Uterus (tissue), 4 donors: ENCODE data around the gene ALDH3B1. TPM values are rescaled to one million over a fixed set of nuclear protein-coding genes. Genes with fewer than 3 reads are reported as not detected.

Source experiments
- DNase-seq, 2 donors: peaks; one replicate each; pipeline ENCODE4 v3.0.0-alpha.2; 2019 to 2020
- H3K27ac ChIP-seq, 2 donors: fragments of 200-600 bp; sonication (generic); 1 replicate in 1 of 2; 2 replicates in 1 of 2; pipeline ENCODE4 v1.5.1; 2016 to 2018
- H3K27me3 ChIP-seq, 2 donors: fragments of 200-600 bp; sonication (generic); one replicate each; pipeline ENCODE4 v1.5.1; 2018 to 2019; ENCODE audit warnings: control low read depth in 1 of 2
- H3K36me3 ChIP-seq, 2 donors: fragments of 200-600 bp; sonication (generic); one replicate each; pipeline ENCODE4 v1.5.1; 2019; ENCODE audit warnings: control low read depth in 1 of 2
- H3K4me1 ChIP-seq, 2 donors: fragments of 200-600 bp; sonication (generic); one replicate each; pipeline ENCODE4 v1.5.1; 2018 to 2019; ENCODE audit warnings: control low read depth in 1 of 2
- H3K4me3 ChIP-seq, 2 donors: fragments of 200-600 bp; sonication (generic); 1 replicate in 1 of 2; 2 replicates in 1 of 2; pipeline ENCODE4 v1.5.1; 2018 to 2019; ENCODE audit warnings: mild to moderate bottlenecking in 1 of 2
- H3K9me3 ChIP-seq, 2 donors: fragments of 200-600 bp; sonication (generic); one replicate each; pipeline ENCODE4 v1.5.1; 2019; ENCODE audit warnings: control low read depth in 1 of 2
- POLR2A ChIP-seq, 2 donors: fragments of 450-650 bp; IDR thresholded peaks; one replicate each; pipeline ENCODE4 v1.6.1; 2016; ENCODE audit warnings: antibody characterized with exemption in 2 of 2, mild to moderate bottlenecking in 1 of 2, moderate library complexity in 1 of 2
- intact Hi-C: fragments of 100-400 bp; cut with DNase I; formaldehyde crosslinking; loops from one replicate; pipeline ENCODE4 v1.15.1; 2023; ENCODE audit warnings: low total_unique reads
- total RNA-seq, 4 donors: library from RNA; depleted of rRNA in 3 of 4; stranded (reverse); fragments of >200 nt in 3 of 4; gene quantifications; one replicate each; pipeline versions ENCODE4 v1.1.0 to v1.2.4, GENCODE V29; 2014 to 2023
- TF ChIP-seq, protein P1 (sequence below), 4 experiments: fragments of 200-600 bp in 2 of 4; fragments of 450-650 bp in 2 of 4; sonication (generic) in 2 of 4; IDR thresholded peaks; one replicate each; pipeline ENCODE4 v1.5.1; 2016 to 2019; ENCODE audit warnings: antibody characterized with exemption in 4 of 4, mild to moderate bottlenecking in 2 of 4, moderate library complexity in 1 of 4
- donor health status: DM: yes; HTN: yes; CAD: no.

ALDH3B1 gene
- total RNA-seq, 4 donors from 2014 or later: 2.3 to 5.7 (median 4.0) TPM

DNA sequence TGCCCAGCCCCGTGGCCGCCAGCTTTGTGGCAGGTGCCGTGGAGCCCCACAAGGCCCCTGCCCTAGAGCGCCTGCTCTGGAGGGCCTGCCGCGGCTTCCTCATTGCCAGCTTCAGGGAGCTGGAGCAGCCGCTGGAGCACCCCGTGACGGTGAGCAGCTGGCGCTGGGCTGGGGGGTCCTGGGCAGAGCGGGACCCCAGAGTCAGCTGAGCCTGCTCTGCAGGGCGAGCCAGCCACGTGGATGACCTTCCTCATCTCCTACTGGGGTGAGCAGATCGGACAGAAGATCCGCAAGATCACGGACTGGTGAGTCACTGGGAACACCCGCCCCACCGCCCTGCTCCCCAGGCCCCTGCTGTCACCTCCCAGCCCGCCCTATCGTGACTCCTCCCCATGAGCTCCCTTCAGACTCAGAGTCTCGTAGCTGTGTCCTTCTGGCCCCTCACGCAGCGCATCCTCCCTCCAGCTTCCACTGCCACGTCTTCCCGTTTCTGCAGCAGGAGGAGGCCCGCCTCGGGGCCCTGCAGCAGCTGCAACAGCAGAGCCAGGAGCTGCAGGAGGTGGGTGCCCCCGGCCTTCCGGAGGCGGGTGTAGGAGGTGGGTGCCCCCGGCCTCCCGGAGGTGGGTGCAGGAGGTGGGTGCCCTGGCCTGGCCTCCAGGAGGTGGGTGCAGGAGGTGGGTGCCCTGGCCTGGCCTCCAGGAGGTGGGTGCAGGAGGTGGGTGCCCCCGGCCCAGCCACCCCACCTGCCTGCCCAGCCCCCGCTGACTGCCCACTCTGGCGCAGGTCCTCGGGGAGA lies 33.4 kb downstream of the ALDH3B1 start:
- Histone ChIP-seq H3K36me3 (no peaks in the 10 kb centered on the region), H3K27me3 (no peaks in the 10 kb centered on the region), H3K27ac (peak overlapping the region; percentile 87 to 91), H3K4me1 (peaks cover 0 to 6% of the 10 kb centered on the region in 2 donors), H3K9me3 (no peaks in the 10 kb centered on the region), H3K4me3 (no peak overlapping the region)
- intact Hi-C loops: no loop called here
- DNase-seq: peak; percentile 62
- TF ChIP-seq POLR2A (IDR thresholded peaks at IDR 0.05): no peak

DNA sequence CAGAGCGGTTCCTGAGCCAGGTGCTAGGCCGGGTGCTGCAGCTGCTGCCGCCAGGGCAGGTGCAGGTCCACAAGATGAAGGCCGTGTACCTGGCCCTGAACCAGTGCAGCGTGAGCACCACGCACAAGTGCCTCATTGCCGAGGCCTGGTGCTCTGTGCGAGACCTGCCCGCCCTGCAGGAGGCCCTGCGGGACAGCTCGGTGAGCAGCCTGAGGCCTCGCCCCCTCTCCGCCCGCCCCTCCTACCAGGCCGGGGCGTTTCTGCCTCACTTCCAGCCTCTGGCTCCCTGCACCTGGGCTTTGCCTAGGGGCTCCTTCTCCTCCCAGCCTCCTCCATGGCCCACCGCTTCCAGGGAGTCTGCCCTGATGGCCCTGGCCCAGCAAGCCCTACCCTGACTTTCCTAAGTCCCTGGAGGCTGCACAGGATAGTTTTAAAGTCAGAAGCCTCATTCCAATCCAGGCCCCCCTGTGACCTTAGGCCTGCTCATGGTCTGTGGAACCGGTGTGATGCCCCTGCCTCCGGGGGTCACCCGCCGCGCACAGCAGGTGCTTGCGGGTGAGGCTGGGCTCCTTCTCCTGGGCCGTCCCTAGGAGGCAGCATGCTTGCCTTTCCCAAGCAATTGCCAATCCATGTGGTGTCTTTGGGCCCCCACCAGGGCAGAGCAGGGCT lies 34.2 kb downstream of the ALDH3B1 start:
- H3K9me3 ChIP-seq: no peaks in the 10 kb centered on the region
- H3K4me1 ChIP-seq: peaks cover 0 to 6% of the 10 kb centered on the region in 2 donors
- no peaks in the 10 kb centered on the region for H3K36me3 ChIP-seq
- TF ChIP-seq, protein P1, sequence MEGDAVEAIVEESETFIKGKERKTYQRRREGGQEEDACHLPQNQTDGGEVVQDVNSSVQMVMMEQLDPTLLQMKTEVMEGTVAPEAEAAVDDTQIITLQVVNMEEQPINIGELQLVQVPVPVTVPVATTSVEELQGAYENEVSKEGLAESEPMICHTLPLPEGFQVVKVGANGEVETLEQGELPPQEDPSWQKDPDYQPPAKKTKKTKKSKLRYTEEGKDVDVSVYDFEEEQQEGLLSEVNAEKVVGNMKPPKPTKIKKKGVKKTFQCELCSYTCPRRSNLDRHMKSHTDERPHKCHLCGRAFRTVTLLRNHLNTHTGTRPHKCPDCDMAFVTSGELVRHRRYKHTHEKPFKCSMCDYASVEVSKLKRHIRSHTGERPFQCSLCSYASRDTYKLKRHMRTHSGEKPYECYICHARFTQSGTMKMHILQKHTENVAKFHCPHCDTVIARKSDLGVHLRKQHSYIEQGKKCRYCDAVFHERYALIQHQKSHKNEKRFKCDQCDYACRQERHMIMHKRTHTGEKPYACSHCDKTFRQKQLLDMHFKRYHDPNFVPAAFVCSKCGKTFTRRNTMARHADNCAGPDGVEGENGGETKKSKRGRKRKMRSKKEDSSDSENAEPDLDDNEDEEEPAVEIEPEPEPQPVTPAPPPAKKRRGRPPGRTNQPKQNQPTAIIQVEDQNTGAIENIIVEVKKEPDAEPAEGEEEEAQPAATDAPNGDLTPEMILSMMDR (IDR thresholded peaks at IDR 0.05): no peak
- TF ChIP-seq POLR2A (IDR thresholded peaks at IDR 0.05): no peak
- intact Hi-C loops: no loop called here
- H3K4me3 ChIP-seq: no peak overlapping the region
- no peaks in the 10 kb centered on the region for H3K27me3 ChIP-seq
- peak overlapping the region in 1 of 2 donors; percentile 3 for H3K27ac ChIP-seq
- DNase-seq: no peak

DNA sequence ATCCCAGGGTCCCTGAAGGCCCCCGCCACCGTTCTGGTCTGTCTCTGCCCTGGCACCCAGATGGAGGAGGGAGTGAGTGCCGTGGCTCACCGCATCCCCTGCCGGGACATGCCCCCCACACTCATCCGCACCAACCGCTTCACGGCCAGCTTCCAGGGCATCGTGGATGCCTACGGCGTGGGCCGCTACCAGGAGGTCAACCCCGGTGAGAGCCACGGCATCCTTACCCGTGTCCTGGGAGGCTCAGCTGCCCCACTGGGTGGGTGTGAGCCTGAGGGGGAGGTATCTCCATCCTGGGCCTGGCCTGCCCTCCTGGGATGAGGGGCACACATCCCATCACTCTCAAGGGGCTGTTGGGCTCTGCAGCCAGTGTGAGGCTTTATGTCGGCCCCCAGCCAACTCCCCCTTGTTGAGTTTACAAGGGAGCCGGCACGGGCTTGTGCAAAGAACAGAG lies 34.8 kb downstream of the ALDH3B1 start:
- Histone ChIP-seq H3K27me3 (no peaks in the 10 kb centered on the region), H3K9me3 (no peaks in the 10 kb centered on the region), H3K27ac (peak overlapping the region in 1 of 2 donors; percentile 3), H3K4me1 (peaks cover 0 to 6% of the 10 kb centered on the region in 2 donors), H3K36me3 (no peaks in the 10 kb centered on the region), H3K4me3 (no peak overlapping the region)
- DNase-seq: no peak
- intact Hi-C loops: no loop called here
- TF ChIP-seq POLR2A (IDR thresholded peaks at IDR 0.05): no peak
- TF ChIP-seq, protein P1 (IDR thresholded peaks at IDR 0.05): no peak

DNA sequence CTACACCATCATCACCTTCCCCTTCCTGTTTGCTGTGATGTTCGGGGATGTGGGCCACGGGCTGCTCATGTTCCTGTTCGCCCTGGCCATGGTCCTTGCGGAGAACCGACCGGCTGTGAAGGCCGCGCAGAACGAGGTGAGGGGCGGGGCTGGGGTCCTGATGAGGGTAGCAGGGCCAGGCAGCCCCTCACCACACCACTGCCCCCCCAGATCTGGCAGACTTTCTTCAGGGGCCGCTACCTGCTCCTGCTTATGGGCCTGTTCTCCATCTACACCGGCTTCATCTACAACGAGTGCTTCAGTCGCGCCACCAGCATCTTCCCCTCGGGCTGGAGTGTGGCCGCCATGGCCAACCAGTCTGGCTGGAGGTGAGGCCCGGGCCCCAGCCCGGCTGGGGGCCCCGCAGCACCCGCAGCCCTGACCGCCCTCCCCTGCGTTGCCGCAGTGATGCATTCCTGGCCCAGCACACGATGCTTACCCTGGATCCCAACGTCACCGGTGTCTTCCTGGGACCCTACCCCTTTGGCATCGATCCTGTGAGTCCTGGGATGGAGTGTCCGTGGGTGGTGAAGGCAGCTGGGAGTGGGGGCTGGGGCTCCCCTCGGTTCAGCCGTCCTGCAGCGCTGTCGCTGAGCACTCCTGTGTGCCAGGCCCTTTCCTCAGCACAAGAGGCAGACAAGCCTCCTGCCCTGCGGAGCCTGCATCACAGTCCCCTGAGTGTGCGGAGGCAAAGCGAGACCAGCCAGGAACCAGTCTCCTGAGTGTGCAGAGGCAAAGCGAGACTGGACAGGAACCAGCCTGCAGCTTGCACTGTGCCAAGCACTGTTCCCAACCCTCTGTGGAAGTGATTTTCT lies 37.5 kb downstream of the ALDH3B1 start:
- Histone ChIP-seq H3K4me1 (peaks cover 0 to 6% of the 10 kb centered on the region in 2 donors), H3K36me3 (no peaks in the 10 kb centered on the region), H3K4me3 (no peak overlapping the region), H3K27me3 (no peaks in the 10 kb centered on the region), H3K27ac (no peak overlapping the region), H3K9me3 (no peaks in the 10 kb centered on the region)
- intact Hi-C loops: no loop called here
- no peak for TF ChIP-seq POLR2A (IDR thresholded peaks at IDR 0.05)
- TF ChIP-seq, protein P1 (IDR thresholded peaks at IDR 0.05): no peak
- DNase-seq: no peak

DNA sequence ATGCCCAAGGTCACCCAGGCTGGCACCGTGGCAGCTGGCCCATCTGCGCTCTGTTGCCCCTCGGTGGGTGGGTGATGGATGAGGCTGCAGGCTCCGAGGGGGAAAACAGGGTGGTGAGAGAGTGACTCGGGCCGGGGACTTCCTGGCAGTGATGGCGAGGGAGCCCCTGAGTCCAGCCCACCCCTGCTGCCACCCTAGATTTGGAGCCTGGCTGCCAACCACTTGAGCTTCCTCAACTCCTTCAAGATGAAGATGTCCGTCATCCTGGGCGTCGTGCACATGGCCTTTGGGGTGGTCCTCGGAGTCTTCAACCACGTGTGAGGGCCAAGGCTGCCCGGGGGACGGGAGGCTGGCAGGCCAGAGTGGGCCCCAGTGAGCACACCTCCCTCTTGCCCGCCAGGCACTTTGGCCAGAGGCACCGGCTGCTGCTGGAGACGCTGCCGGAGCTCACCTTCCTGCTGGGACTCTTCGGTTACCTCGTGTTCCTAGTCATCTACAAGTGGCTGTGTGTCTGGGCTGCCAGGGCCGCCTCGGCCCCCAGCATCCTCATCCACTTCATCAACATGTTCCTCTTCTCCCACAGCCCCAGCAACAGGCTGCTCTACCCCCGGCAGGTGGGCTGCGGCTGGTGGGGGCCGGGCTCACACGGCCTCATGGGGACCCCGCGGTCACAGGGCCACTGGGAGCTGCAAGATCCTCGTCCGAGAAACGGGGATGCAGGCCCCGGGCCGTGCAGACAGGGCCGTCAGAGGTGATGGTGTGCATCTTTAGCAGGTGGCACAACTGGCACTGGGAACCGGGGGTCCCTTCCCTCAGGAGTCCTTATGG lies 38.8 kb downstream of the ALDH3B1 start:
- DNase-seq: no peak
- Histone ChIP-seq H3K4me3 (no peak overlapping the region), H3K4me1 (no peaks in the 10 kb centered on the region), H3K27ac (no peak overlapping the region), H3K36me3 (no peaks in the 10 kb centered on the region), H3K9me3 (no peaks in the 10 kb centered on the region), H3K27me3 (no peaks in the 10 kb centered on the region)
- TF ChIP-seq, protein P1 (IDR thresholded peaks at IDR 0.05): no peak
- no peak for TF ChIP-seq POLR2A (IDR thresholded peaks at IDR 0.05)
- intact Hi-C loops: no loop called here
